Daoy (cell line): Measurements from ENCODE around the gene KCTD15. TPM values are rescaled to one million over a fixed set of nuclear protein-coding genes. Genes with fewer than 3 reads are reported as not detected.

Experiments
- DNase-seq: peaks from one replicate; pipeline ENCODE4 v3.0.0-alpha.2; 2015; ENCODE audit warnings: low read depth
- total RNA-seq: library from RNA; depleted of rRNA; stranded (reverse); fragments of >200 nt; shearing (Covaris generic); gene quantifications from 2 replicates; pipeline ENCODE4 v1.2.3, GENCODE V29; 2014

Gene KCTD15
- total RNA-seq, 1 experiment from 2014 or later, result 43.3 TPM

GRCh38 chr19:33797802-33798671 is 1.4 kb downstream of the KCTD15 start:
- no peak for DNase-seq

GRCh38 chr19:33798681-33799111 is 2.0 kb downstream of the KCTD15 start:
- no peak for DNase-seq

GRCh38 chr19:33799476-33799875 is 2.8 kb downstream of the KCTD15 start:
- DNase-seq, result no peak

GRCh38 chr19:33800012-33800680 is 3.5 kb downstream of the KCTD15 start:
- no peak for DNase-seq

- DNase-seq, result no peak
Measured at GRCh38 chr19:33801411-33801810, 4.7 kb downstream of the KCTD15 start.

GRCh38 chr19:33802001-33802400 is 5.3 kb downstream of the KCTD15 start:
- DNase-seq, result no peak

GRCh38 chr19:33802801-33803200 is 6.1 kb downstream of the KCTD15 start:
- no peak for DNase-seq

GRCh38 chr19:33803383-33803782 is 6.7 kb downstream of the KCTD15 start:
- no peak for DNase-seq

- peak; percentile 37 for DNase-seq
Measured at GRCh38 chr19:33804021-33804799, 7.5 kb downstream of the KCTD15 start.

GRCh38 chr19:33805313-33805712 is 8.6 kb downstream of the KCTD15 start:
- no peak for DNase-seq

GRCh38 chr19:33805840-33806433 is 9.3 kb downstream of the KCTD15 start:
- no peak for DNase-seq

GRCh38 chr19:33806434-33806881 is 9.8 kb downstream of the KCTD15 start:
- DNase-seq, result no peak

GRCh38 chr19:33808399-33808798 is 11.7 kb downstream of the KCTD15 start:
- no peak for DNase-seq

- DNase-seq, result peak; percentile 28
Measured at GRCh38 chr19:33809960-33810359, 13.3 kb downstream of the KCTD15 start.

GRCh38 chr19:33810821-33811220 is 14.2 kb downstream of the KCTD15 start:
- no peak for DNase-seq

GRCh38 chr19:33811246-33811645 is 14.6 kb downstream of the KCTD15 start:
- DNase-seq, result no peak

- no peak for DNase-seq
Measured at GRCh38 chr19:33811736-33812387, 15.2 kb downstream of the KCTD15 start.

- no peak for DNase-seq
Measured at GRCh38 chr19:33812388-33813330, 16.0 kb downstream of the KCTD15 start.

- DNase-seq, result no peak
Measured at GRCh38 chr19:33813391-33814101, 16.9 kb downstream of the KCTD15 start.
